ENCODE results near the gene PEDS1. TPM values are rescaled to one million over a fixed set of nuclear protein-coding genes. Genes with fewer than 3 reads are reported as not detected.

The PEDS1 gene
- total and polyA plus RNA-seq, 10 of the 15 experiments (the other 5 are each of a cell fraction or from before 2014, with no cell fraction given): 1.7 to 25.6 (median 16.8) TPM

DNA sequence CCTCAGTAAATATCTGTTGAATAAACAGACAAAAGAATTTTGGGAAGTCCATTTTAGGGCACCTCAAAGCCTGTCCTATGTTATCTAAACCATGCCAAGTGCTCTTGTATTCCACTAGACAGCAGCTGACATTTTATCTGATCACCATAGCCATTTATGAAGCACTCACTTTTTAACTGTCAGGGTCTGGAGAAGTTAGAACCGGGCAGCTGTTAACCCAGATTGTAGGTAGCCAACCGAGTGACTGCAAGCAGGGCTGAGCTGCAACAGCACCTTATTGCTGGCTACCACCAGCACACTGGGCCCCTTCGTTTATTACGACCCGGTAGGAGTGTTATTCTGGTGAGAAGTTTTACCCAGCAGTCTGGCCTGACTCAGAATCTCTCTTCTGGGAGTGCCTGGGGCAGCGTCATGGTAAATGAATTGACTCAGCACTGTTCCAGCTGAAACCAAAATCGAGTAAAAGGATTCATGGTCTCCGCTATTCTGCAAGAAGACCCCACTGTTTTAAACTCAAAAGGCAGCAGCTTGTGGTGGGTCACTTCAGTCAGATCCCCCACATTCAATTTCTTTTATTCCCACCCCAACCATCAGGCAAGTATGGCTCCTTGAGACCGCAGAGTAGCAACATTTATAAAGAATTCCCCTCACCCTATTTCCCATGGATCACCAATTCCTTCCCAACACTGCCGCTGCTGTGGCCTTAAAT lies 42.2 kb downstream of the PEDS1 start (continued):
- TF ChIP-seq, protein P1, sequence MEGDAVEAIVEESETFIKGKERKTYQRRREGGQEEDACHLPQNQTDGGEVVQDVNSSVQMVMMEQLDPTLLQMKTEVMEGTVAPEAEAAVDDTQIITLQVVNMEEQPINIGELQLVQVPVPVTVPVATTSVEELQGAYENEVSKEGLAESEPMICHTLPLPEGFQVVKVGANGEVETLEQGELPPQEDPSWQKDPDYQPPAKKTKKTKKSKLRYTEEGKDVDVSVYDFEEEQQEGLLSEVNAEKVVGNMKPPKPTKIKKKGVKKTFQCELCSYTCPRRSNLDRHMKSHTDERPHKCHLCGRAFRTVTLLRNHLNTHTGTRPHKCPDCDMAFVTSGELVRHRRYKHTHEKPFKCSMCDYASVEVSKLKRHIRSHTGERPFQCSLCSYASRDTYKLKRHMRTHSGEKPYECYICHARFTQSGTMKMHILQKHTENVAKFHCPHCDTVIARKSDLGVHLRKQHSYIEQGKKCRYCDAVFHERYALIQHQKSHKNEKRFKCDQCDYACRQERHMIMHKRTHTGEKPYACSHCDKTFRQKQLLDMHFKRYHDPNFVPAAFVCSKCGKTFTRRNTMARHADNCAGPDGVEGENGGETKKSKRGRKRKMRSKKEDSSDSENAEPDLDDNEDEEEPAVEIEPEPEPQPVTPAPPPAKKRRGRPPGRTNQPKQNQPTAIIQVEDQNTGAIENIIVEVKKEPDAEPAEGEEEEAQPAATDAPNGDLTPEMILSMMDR (IDR thresholded peaks at IDR 0.05 in 2 of 3, conservative IDR thresholded peaks at IDR 0.05 in 1 of 3; ENCODE audit: control insufficient read depth in 2 of 3, extremely low read depth in 1 of 3, insufficient read depth in 1 of 3, low read depth in 3 of 3, low read length in 3 of 3): no peak
- TF ChIP-seq IRF4 (IDR thresholded peaks at IDR 0.05; ENCODE audit: low read depth, low read length) (peak; percentile 69; the same call in 1 of the 2 replicates), IKZF2 (IDR thresholded peaks at IDR 0.05) (0 out of 4 replicates have a peak, but pooled peaks of 1 of the 2 experiments have one; percentile 12), BCL11A (IDR thresholded peaks at IDR 0.05; ENCODE audit: low read depth, low read length) (peak; percentile 8; the same call in 1 of the 2 replicates)
- TF ChIP-seq, protein P2, sequence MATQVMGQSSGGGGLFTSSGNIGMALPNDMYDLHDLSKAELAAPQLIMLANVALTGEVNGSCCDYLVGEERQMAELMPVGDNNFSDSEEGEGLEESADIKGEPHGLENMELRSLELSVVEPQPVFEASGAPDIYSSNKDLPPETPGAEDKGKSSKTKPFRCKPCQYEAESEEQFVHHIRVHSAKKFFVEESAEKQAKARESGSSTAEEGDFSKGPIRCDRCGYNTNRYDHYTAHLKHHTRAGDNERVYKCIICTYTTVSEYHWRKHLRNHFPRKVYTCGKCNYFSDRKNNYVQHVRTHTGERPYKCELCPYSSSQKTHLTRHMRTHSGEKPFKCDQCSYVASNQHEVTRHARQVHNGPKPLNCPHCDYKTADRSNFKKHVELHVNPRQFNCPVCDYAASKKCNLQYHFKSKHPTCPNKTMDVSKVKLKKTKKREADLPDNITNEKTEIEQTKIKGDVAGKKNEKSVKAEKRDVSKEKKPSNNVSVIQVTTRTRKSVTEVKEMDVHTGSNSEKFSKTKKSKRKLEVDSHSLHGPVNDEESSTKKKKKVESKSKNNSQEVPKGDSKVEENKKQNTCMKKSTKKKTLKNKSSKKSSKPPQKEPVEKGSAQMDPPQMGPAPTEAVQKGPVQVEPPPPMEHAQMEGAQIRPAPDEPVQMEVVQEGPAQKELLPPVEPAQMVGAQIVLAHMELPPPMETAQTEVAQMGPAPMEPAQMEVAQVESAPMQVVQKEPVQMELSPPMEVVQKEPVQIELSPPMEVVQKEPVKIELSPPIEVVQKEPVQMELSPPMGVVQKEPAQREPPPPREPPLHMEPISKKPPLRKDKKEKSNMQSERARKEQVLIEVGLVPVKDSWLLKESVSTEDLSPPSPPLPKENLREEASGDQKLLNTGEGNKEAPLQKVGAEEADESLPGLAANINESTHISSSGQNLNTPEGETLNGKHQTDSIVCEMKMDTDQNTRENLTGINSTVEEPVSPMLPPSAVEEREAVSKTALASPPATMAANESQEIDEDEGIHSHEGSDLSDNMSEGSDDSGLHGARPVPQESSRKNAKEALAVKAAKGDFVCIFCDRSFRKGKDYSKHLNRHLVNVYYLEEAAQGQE (IDR thresholded peaks at IDR 0.05; ENCODE audit: low read depth, low read length): no peak
- TF ChIP-seq, protein P3, sequence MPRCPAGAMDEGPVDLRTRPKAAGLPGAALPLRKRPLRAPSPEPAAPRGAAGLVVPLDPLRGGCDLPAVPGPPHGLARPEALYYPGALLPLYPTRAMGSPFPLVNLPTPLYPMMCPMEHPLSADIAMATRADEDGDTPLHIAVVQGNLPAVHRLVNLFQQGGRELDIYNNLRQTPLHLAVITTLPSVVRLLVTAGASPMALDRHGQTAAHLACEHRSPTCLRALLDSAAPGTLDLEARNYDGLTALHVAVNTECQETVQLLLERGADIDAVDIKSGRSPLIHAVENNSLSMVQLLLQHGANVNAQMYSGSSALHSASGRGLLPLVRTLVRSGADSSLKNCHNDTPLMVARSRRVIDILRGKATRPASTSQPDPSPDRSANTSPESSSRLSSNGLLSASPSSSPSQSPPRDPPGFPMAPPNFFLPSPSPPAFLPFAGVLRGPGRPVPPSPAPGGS (IDR thresholded peaks at IDR 0.05; ENCODE audit: borderline replicate concordance, insufficient read depth, low read depth, low read length, poor library complexity, severe bottlenecking): no peak

All from GM12878 (cell line).